DND-41 (cell line): ENCODE data around the gene CST6.
A peak's percentile ranks its signal among the peaks of the same experiment; 100 is the strongest.

Source experiments
- ATAC-seq: fragments of 200-7000 bp; cut with Tn5 transposase; 3 replicates; pipeline ENCODE4 v1.9.1; 2021; ENCODE audit warnings: low read depth; ENCODE audit not compliant: insufficient read depth
- DNase-seq: peaks from one replicate; pipeline ENCODE4 v3.0.0-alpha.2; 2020
- H2AFZ ChIP-seq: 2 replicates; pipeline ENCODE4 v1.6.0; 2012; ENCODE audit warnings: low read depth, low read length
- H3K27ac ChIP-seq: 2 replicates; pipeline ENCODE4 v1.5.1; 2012; ENCODE audit warnings: low read length, inconsistent platforms
- H3K27me3 ChIP-seq: fragments of 200-600 bp; sonication (generic); 2 replicates; pipeline ENCODE4 v1.6.0; 2012; ENCODE audit warnings: low read length, mild to moderate bottlenecking, inconsistent platforms; ENCODE audit not compliant: insufficient read depth, poor library complexity
- H3K36me3 ChIP-seq: 2 replicates; pipeline ENCODE4 v1.5.1; 2012; ENCODE audit warnings: low read length, inconsistent platforms; ENCODE audit not compliant: insufficient read depth
- H3K4me1 ChIP-seq: 2 replicates; pipeline ENCODE4 v1.5.1; 2012; ENCODE audit warnings: mild to moderate bottlenecking, low read length; ENCODE audit not compliant: insufficient read depth
- H3K4me2 ChIP-seq: 2 replicates; pipeline ENCODE4 v1.6.0; 2012; ENCODE audit warnings: mild to moderate bottlenecking, moderate library complexity, low read length, inconsistent platforms; ENCODE audit not compliant: insufficient read depth
- H3K4me3 ChIP-seq, 2 experiments: fragments of 200-600 bp in 1 of 2; shearing (Covaris generic) in 1 of 2; 2 replicates each; pipeline ENCODE4 v1.5.1; 2012 to 2016; ENCODE audit warnings: inconsistent platforms in 2 of 2, low read length in 2 of 2, mild to moderate bottlenecking in 2 of 2, low read depth in 1 of 2, moderate library complexity in 1 of 2
- H3K79me2 ChIP-seq: 2 replicates; pipeline ENCODE4 v1.6.0; 2012; ENCODE audit warnings: low read length, inconsistent platforms; ENCODE audit not compliant: insufficient read depth
- H3K9ac ChIP-seq: 2 replicates; pipeline ENCODE4 v1.6.0; 2012; ENCODE audit warnings: low read depth, mild to moderate bottlenecking, inconsistent platforms, low read length, moderate library complexity
- H3K9me3 ChIP-seq: 2 replicates; pipeline ENCODE4 v1.5.1; 2012; ENCODE audit warnings: low read length, moderate library complexity, mild to moderate bottlenecking, inconsistent platforms; ENCODE audit not compliant: insufficient read depth, severe bottlenecking
- H4K20me1 ChIP-seq: 2 replicates; pipeline ENCODE4 v1.6.0; 2012; ENCODE audit warnings: low read length; ENCODE audit not compliant: insufficient read depth
- EZH2 ChIP-seq: IDR thresholded peaks from 3 replicates; pipeline ENCODE4 v1.6.1; 2012; ENCODE audit warnings: borderline replicate concordance, low read depth, mild to moderate bottlenecking, moderate library complexity, low read length, inconsistent platforms; ENCODE audit not compliant: severe bottlenecking
- TF ChIP-seq, protein P1 (sequence below): IDR thresholded peaks from 2 replicates; pipeline ENCODE4 v1.5.1; 2012; ENCODE audit warnings: borderline replicate concordance, low read length, moderate library complexity, mild to moderate bottlenecking; ENCODE audit not compliant: poor library complexity, severe bottlenecking; ENCODE audit errors: extremely low read depth

The CST6 gene, protein sequence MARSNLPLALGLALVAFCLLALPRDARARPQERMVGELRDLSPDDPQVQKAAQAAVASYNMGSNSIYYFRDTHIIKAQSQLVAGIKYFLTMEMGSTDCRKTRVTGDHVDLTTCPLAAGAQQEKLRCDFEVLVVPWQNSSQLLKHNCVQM

DNA sequence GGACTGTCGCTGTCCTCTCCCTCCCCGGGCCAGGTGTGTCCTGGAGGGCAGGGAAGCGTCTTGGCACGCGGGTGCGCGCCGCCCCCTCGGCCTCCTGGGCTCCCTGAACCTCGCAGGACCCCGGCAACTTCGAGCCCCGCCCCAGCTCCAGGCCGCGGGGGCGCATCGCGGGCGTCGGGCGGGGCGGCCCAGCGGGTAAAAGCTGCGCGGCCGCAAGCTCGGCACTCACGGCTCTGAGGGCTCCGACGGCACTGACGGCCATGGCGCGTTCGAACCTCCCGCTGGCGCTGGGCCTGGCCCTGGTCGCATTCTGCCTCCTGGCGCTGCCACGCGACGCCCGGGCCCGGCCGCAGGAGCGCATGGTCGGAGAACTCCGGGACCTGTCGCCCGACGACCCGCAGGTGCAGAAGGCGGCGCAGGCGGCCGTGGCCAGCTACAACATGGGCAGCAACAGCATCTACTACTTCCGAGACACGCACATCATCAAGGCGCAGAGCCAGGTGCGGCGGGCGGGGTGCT lies at the start of gene CST6:
Gene CST6 (plus strand): TSS at position 224 of the 519 bp plus-strand sequence. CDS start 37 bp downstream, at position 261.
- no peak for TF ChIP-seq EZH2
- TF ChIP-seq, protein P1, sequence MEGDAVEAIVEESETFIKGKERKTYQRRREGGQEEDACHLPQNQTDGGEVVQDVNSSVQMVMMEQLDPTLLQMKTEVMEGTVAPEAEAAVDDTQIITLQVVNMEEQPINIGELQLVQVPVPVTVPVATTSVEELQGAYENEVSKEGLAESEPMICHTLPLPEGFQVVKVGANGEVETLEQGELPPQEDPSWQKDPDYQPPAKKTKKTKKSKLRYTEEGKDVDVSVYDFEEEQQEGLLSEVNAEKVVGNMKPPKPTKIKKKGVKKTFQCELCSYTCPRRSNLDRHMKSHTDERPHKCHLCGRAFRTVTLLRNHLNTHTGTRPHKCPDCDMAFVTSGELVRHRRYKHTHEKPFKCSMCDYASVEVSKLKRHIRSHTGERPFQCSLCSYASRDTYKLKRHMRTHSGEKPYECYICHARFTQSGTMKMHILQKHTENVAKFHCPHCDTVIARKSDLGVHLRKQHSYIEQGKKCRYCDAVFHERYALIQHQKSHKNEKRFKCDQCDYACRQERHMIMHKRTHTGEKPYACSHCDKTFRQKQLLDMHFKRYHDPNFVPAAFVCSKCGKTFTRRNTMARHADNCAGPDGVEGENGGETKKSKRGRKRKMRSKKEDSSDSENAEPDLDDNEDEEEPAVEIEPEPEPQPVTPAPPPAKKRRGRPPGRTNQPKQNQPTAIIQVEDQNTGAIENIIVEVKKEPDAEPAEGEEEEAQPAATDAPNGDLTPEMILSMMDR = no peak
- H3K27ac ChIP-seq = no peak within 1 kb of the TSS
- no peak for ATAC-seq
- H2AFZ ChIP-seq = no peak within 1 kb of the TSS
- H3K27me3 ChIP-seq = no peaks in the 10 kb centered on the region
- H3K9ac ChIP-seq = no peak within 1 kb of the TSS
- peaks cover 11% of the 10 kb centered on the region for H3K4me1 ChIP-seq
- no peaks in the 10 kb centered on the region for H3K79me2 ChIP-seq
- no peak for DNase-seq
- peaks cover 6% of the 10 kb centered on the region; the same call in 1 of the 2 replicates for H4K20me1 ChIP-seq
- no peaks in the 10 kb centered on the region for H3K9me3 ChIP-seq
- no peak within 1 kb of the TSS for H3K4me3 ChIP-seq
- H3K4me2 ChIP-seq = no peak within 1 kb of the TSS
- no peaks in the 10 kb centered on the region for H3K36me3 ChIP-seq

DNA sequence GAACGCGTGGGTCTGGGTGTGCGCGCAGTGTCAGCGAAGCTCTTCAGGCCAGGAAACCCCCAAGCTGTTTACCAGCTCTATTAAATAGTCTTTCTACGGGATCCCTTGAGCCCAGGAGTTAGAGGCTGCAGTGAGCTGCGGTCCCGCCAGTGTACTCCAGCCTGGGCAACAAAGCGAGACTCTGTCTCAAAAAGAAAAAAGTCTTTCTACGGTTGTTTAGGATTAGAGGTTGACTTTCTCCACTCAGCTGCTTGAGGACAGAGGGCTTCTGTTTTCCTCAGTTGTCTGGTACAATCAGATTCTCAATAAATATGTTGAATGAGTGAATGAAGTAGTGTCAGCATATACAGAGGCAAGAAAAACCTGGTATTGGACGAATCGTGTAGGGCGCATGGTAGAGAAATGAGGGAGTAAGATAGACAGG lies 49.7 kb upstream of the CST6 start:
- TF ChIP-seq, protein P1 = no peak
- no peak for TF ChIP-seq EZH2
- Histone ChIP-seq H3K4me2 (peak overlapping the region; percentile 84), H4K20me1 (peaks cover 41% of the 10 kb centered on the region), H3K27ac (peak overlapping the region; percentile 62), H3K4me1 (peaks cover 32% of the 10 kb centered on the region), H3K27me3 (no peaks in the 10 kb centered on the region), H3K9me3 (no peaks in the 10 kb centered on the region), H3K4me3 (peak overlapping the region; percentile 79 to 100), H3K36me3 (peaks cover 41% of the 10 kb centered on the region), H2AFZ (no peak overlapping the region), H3K9ac (peak overlapping the region; percentile 100), H3K79me2 (peaks cover 59% of the 10 kb centered on the region)
- ATAC-seq = no peak
- DNase-seq = no peak

DNA sequence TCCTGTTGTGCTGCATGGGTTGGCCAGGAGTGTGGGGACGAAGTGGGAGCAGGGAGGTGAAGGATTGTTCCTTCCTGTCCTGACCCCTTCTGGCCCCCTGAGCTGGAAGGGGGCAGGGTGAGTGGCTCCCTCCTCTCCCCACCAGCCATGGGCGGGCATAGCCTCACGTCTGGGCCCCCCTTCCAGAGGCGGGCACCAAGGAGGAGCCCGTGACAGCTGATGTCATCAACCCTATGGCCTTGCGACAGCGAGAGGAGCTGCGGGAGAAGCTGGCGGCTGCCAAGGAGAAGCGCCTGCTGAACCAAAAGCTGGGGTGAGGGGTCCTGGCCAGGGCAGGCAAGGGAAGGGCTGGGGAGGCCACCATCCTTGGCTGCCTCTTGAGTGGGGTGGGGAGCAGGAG lies 46.9 kb upstream of the CST6 start:
- H3K9me3 ChIP-seq = no peaks in the 10 kb centered on the region
- H3K4me3 ChIP-seq = no peak overlapping the region
- peaks cover 62% of the 10 kb centered on the region for H3K79me2 ChIP-seq
- no peak overlapping the region for H2AFZ ChIP-seq
- TF ChIP-seq, protein P1 = no peak
- TF ChIP-seq EZH2 = no peak
- H3K36me3 ChIP-seq = peaks cover 69% of the 10 kb centered on the region
- H3K27me3 ChIP-seq = no peaks in the 10 kb centered on the region
- no peak overlapping the region for H3K27ac ChIP-seq
- DNase-seq (no peak), ATAC-seq (no peak)
- H4K20me1 ChIP-seq = peaks cover 48% of the 10 kb centered on the region
- H3K9ac ChIP-seq = no peak overlapping the region
- no peak overlapping the region for H3K4me2 ChIP-seq
- peaks cover 32% of the 10 kb centered on the region for H3K4me1 ChIP-seq
